CD14-positive monocyte (primary cell): ENCODE data around the gene ROBO1. TPM values are rescaled to one million over a fixed set of nuclear protein-coding genes. Genes with fewer than 3 reads are reported as not detected.

Source experiments
- DNase-seq, 3 donors: peaks; one replicate each; pipeline ENCODE4 v3.0.0-alpha.2; 2011 to 2022
- H2AFZ ChIP-seq: 2 replicates; pipeline ENCODE4 v1.6.0; 2012; ENCODE audit warnings: mild to moderate bottlenecking, low read depth, low read length, inconsistent platforms; ENCODE audit not compliant: insufficient read depth, poor library complexity, severe bottlenecking
- H3K27ac ChIP-seq, 2 donors: 1 replicate in 1 of 2; 2 replicates in 1 of 2; pipeline ENCODE4 v1.5.1; 2012 to 2013; ENCODE audit warnings: low read length in 2 of 2, control low read depth in 1 of 2, inconsistent platforms in 1 of 2, low read depth in 1 of 2, mild to moderate bottlenecking in 1 of 2
- H3K27me3 ChIP-seq, 2 donors: one replicate each; pipeline versions ENCODE4 v1.6.0 to v1.6.1; 2011 to 2013; ENCODE audit warnings: low read length in 2 of 2; ENCODE audit not compliant: control insufficient read depth in 2 of 2, insufficient read depth in 2 of 2
- H3K36me3 ChIP-seq, 2 donors: replicated peaks in 1 of 2; 1 replicate in 1 of 2; 2 replicates in 1 of 2; pipeline versions ENCODE4 v1.5.1 to v1.6.1; 2012 to 2013; ENCODE audit warnings: low read length in 2 of 2, control low read depth in 1 of 2, inconsistent platforms in 1 of 2, mild to moderate bottlenecking in 1 of 2; ENCODE audit not compliant: insufficient read depth in 2 of 2, control insufficient read depth in 1 of 2
- H3K4me1 ChIP-seq, 2 donors: 1 replicate in 1 of 2; 2 replicates in 1 of 2; pipeline versions ENCODE4 v1.5.1 to v1.6.1; 2012 to 2013; ENCODE audit warnings: low read length in 2 of 2, control low read depth in 1 of 2, inconsistent platforms in 1 of 2, mild to moderate bottlenecking in 1 of 2, moderate library complexity in 1 of 2; ENCODE audit not compliant: insufficient read depth in 2 of 2, control insufficient read depth in 1 of 2
- H3K4me2 ChIP-seq: replicated peaks from 2 replicates; pipeline ENCODE3; 2012; ENCODE audit warnings: low read length, moderate library complexity, mild to moderate bottlenecking; ENCODE audit not compliant: poor library complexity, severe bottlenecking; ENCODE audit errors: extremely low read depth
- H3K4me3 ChIP-seq, 3 experiments: fragments of 200-600 bp in 1 of 3; sonication (generic) in 1 of 3; replicated peaks in 1 of 3; 1 replicate in 2 of 3; 2 replicates in 1 of 3; pipeline ENCODE4 v1.5.1; 2011 to 2013; ENCODE audit warnings: low read length in 3 of 3, mild to moderate bottlenecking in 3 of 3, control low read depth in 2 of 3, low read depth in 2 of 3, inconsistent platforms in 1 of 3, moderate library complexity in 1 of 3
- H3K79me2 ChIP-seq: 2 replicates; pipeline ENCODE4 v1.6.0; 2012; ENCODE audit warnings: mild to moderate bottlenecking, control low read depth, inconsistent platforms, low read length, moderate library complexity; ENCODE audit not compliant: insufficient read depth
- H3K9ac ChIP-seq: 2 replicates; pipeline ENCODE4 v1.6.0; 2017; ENCODE audit warnings: low read length, mild to moderate bottlenecking; ENCODE audit not compliant: insufficient read depth, poor library complexity, severe bottlenecking
- H3K9me3 ChIP-seq, 2 donors: replicated peaks in 1 of 2; 1 replicate in 1 of 2; 2 replicates in 1 of 2; pipeline versions ENCODE4 v1.5.1 to v1.6.1; 2012 to 2013; ENCODE audit warnings: low read length in 2 of 2, control low read depth in 1 of 2; ENCODE audit not compliant: control insufficient read depth in 1 of 2, insufficient read depth in 1 of 2
- H4K20me1 ChIP-seq: 2 replicates; pipeline ENCODE4 v1.6.0; 2012; ENCODE audit warnings: mild to moderate bottlenecking, low read length, control low read depth, moderate library complexity; ENCODE audit not compliant: insufficient read depth
- H3K27ac Mint-ChIP-seq, 7 donors: one replicate each; pipeline ENCODE4 v1.8.0; 2020; ENCODE audit warnings: mild to moderate bottlenecking in 7 of 7, mixed read lengths in 7 of 7, moderate library complexity in 6 of 7, inconsistent platforms in 2 of 7
- H3K27me3 Mint-ChIP-seq, 3 donors: one replicate each; pipeline ENCODE4 v1.8.0; 2021 to 2022; ENCODE audit warnings: low read depth in 3 of 3, mild to moderate bottlenecking in 3 of 3, mixed read lengths in 3 of 3, moderate library complexity in 3 of 3, inconsistent platforms in 1 of 3
- H3K36me3 Mint-ChIP-seq, 2 donors: one replicate each; pipeline ENCODE4 v1.8.0; 2020; ENCODE audit warnings: mixed read lengths in 2 of 2, inconsistent platforms in 1 of 2, mild to moderate bottlenecking in 1 of 2
- H3K4me1 Mint-ChIP-seq: one replicate; pipeline ENCODE4 v1.8.0; 2020; ENCODE audit warnings: mild to moderate bottlenecking, mixed read lengths
- H3K4me3 Mint-ChIP-seq, 2 donors: one replicate each; pipeline ENCODE4 v1.8.0; 2020; ENCODE audit warnings: mild to moderate bottlenecking in 2 of 2, mixed read lengths in 2 of 2, moderate library complexity in 1 of 2
- H3K9me3 Mint-ChIP-seq, 7 donors: one replicate each; pipeline ENCODE4 v1.8.0; 2020 to 2022; ENCODE audit warnings: mixed read lengths in 7 of 7, mild to moderate bottlenecking in 6 of 7, moderate library complexity in 6 of 7, inconsistent platforms in 2 of 7
- WGBS: methylation state at CpG from one replicate; pipeline ENCODE4 v1.1.5; 2013; ENCODE audit warnings: missing lambda C conversion rate; ENCODE audit not compliant: insufficient coverage; 5-methylcytosine and 5-hydroxymethylcytosine counted together
- intact Hi-C, 2 donors: fragments of 100-400 bp; cut with micrococcal nuclease; formaldehyde crosslinking; loops; one replicate each; pipeline versions ENCODE4 v1.15.0 to v1.15.1; 2023
- polyA plus RNA-seq, 3 donors: library from polyadenylated mRNA; depleted of rRNA in 1 of 3; unstranded in 2 of 3; stranded (reverse) in 1 of 3; fragments of 300-500 nt in 2 of 3; fragments of >200 nt in 1 of 3; fragmentation: Illumina TruSeq in 2 of 3; gene quantifications; 1 replicate in 2 of 3; 2 replicates in 1 of 3; pipeline ENCODE4 v1.2.3, GENCODE V29; 2012 to 2021
- TF ChIP-seq, protein P1 (sequence below): fragments of 200-600 bp; IDR thresholded peaks from one replicate; pipeline ENCODE4 v1.8.0; 2022; ENCODE audit warnings: antibody characterized with exemption, mild to moderate bottlenecking

Gene ROBO1
- polyA plus RNA-seq, 3 donors, result 0.09 to 0.10 TPM; not detected in 1

DNA sequence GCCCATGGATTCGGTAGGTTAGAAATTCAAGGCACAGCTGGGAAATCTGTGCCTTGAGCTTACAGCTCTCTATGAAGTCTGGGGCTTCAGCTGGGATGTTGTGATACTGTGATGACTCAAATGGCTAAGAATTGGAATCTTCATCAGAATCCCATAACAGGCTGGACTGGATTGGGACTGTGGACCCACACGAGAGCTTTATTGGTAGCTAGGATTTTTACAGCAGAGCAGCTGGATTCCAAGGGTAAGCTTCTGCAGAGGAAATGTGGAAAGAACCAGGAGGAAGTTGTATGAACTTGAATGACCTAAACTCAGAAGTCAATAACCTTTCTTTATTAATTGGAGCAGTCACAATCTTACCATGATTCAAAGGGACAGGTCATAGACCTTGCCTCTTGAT lies 1187.1 kb downstream of the ROBO1 start:
- no peaks in the 10 kb centered on the region for H3K79me2 ChIP-seq
- H3K4me1 ChIP-seq, result no peaks in the 10 kb centered on the region
- Mint-ChIP-seq H3K36me3 (no peaks in the 10 kb centered on the region), H3K27ac (no peak overlapping the region), H3K9me3 (peaks cover 3 to 7% (median 5%) of the 10 kb centered on the region in 7 donors), H3K27me3 (no peaks in the 10 kb centered on the region), H3K4me1 (no peaks in the 10 kb centered on the region), H3K4me3 (no peak overlapping the region)
- DNase-seq, result no peak
- H4K20me1 ChIP-seq, result no peaks in the 10 kb centered on the region
- H2AFZ ChIP-seq, result no peak overlapping the region
- H3K9ac ChIP-seq, result no peak overlapping the region
- no peak overlapping the region for H3K4me3 ChIP-seq
- intact Hi-C loops, result no loop called here
- H3K27me3 ChIP-seq, result no peaks in the 10 kb centered on the region
- H3K27ac ChIP-seq, result no peak overlapping the region
- H3K4me2 ChIP-seq, result no peak overlapping the region
- WGBS, result 100% methylated on average over 1 of the region's 2 CpGs
- no peaks in the 10 kb centered on the region for H3K36me3 ChIP-seq
- TF ChIP-seq, protein P1, sequence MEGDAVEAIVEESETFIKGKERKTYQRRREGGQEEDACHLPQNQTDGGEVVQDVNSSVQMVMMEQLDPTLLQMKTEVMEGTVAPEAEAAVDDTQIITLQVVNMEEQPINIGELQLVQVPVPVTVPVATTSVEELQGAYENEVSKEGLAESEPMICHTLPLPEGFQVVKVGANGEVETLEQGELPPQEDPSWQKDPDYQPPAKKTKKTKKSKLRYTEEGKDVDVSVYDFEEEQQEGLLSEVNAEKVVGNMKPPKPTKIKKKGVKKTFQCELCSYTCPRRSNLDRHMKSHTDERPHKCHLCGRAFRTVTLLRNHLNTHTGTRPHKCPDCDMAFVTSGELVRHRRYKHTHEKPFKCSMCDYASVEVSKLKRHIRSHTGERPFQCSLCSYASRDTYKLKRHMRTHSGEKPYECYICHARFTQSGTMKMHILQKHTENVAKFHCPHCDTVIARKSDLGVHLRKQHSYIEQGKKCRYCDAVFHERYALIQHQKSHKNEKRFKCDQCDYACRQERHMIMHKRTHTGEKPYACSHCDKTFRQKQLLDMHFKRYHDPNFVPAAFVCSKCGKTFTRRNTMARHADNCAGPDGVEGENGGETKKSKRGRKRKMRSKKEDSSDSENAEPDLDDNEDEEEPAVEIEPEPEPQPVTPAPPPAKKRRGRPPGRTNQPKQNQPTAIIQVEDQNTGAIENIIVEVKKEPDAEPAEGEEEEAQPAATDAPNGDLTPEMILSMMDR, result no peak
- no peaks in the 10 kb centered on the region for H3K9me3 ChIP-seq

DNA sequence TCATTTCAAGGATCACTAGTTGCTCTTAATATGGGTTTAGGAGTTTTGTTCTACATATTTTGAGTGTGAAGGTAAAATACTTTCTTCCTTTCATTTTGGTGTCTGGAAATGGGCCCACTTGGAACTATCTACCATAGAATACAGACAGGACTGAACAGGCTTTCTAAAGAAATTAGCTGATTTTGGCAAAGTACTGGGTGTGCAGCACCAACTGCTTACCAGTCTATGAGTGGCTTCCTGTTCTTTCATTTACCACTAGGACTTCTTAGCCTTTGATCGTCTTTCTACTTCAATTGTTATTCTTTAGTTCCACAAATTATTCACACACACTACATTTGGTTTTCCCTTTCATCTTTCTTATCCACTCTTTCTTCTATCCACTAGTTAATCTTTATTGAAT lies 1196.3 kb downstream of the ROBO1 start:
- no peaks in the 10 kb centered on the region for H3K36me3 ChIP-seq
- TF ChIP-seq, protein P1, result no peak
- Mint-ChIP-seq H3K27ac (no peak overlapping the region), H3K4me3 (no peak overlapping the region), H3K36me3 (no peaks in the 10 kb centered on the region), H3K27me3 (no peaks in the 10 kb centered on the region), H3K4me1 (no peaks in the 10 kb centered on the region), H3K9me3 (peaks cover 0 to 4% (median 2%) of the 10 kb centered on the region in 7 donors)
- no peaks in the 10 kb centered on the region for H4K20me1 ChIP-seq
- DNase-seq, result no peak
- no peak overlapping the region for H2AFZ ChIP-seq
- H3K79me2 ChIP-seq, result no peaks in the 10 kb centered on the region
- no peaks in the 10 kb centered on the region for H3K4me1 ChIP-seq
- H3K27me3 ChIP-seq, result no peaks in the 10 kb centered on the region
- WGBS, result no CpG with 5 or more reads among the region's 1 CpG
- H3K9ac ChIP-seq, result no peak overlapping the region
- no peak overlapping the region for H3K27ac ChIP-seq
- H3K4me3 ChIP-seq, result no peak overlapping the region
- intact Hi-C loops, result no loop called here
- H3K4me2 ChIP-seq, result no peak overlapping the region
- H3K9me3 ChIP-seq, result no peaks in the 10 kb centered on the region
